GM18517 (cell line): ENCODE data around the gene ARMS2.

Experiments used
- ATAC-seq: cut with Tn5 transposase; IDR thresholded peaks from one replicate; pipeline ENCODE4 v1.9.1; 2021; ENCODE audit warnings: mild to moderate bottlenecking, moderate library complexity; ENCODE audit not compliant: unreplicated experiment

ARMS2 gene

DNA sequence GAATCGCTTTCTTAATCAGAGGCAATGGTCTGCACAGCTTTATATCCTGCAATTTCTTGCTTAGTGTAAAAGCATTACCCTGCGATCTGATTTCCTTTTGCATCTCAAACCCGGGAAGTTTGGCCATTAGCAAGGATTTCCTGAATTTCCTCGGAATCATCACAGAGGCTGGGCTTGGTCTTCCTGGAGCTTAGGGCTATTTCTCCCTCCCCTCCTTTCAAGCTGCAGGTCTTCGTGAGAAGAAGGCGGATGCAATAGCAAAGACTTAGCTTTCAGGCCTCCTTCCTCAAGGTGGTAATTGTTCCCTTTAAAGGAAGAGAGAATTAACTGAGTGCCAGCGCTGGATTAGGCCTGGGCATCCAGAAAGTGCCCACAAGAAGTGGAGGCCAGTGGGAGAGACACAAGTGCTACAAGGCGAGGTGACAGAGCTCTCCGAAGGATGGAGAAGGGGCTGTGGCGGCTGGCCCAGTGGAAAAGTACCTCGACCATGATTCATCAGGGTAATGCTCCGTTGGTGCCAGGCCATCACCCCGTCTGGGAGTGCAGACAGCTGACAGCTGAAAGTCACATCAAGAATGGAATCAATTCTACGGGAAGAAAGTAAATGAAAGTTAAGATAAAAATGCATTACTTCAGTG is 4.0 kb upstream of the ARMS2 start:
- ATAC-seq, result no peak

DNA sequence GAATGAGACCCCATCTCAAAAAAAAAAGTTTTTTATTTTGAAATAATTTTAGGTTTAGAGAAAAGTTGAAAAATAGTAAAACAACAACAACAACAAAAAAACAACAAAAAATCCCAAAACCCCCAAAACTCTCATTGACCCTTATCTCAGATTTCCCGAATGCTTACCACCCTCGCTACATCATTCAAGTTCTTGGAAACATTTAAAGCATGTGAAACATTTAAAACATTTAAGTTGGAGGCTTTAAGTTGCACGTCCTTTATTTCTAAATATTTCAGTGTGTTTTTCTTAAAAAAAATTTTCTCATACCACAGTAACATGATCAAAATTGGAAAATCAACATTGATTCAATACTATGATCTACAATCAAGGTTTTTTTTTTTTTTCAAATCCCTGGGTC is 382 bp upstream of the ARMS2 start:
- no peak for ATAC-seq

DNA sequence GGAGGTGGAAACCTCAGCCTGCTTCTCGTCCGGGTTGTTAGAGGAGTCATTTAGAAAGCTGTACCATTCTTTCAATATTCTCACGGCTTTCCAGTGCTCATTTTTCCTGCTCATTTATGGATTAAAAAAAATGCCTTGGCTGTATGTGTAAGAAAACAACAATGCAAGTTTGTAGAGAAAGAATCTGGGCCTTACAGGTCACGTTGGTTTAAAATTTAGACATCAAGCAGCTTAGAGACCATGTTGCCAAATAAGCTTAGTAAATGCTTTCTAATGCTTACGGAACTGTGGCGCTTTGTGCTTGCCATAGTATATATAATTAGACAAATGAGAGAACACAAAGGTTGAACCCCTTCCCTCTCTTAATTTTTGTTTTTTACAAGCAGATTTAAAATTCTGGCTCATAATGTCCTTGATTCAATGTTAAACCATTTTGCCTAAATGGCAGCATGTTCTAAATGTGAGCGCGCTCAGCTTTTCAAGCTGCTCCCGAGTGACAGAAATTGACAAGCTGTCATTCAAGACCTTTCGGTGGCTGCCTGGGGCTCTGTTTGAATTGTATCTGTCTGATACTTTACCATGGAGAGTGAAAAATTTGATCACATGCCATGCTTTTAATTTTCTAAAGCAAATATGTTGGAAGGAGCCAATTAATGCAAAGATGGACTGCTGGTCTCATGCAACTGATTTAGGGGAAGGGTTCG is 1.1 kb downstream of the ARMS2 start:
- no peak for ATAC-seq

DNA sequence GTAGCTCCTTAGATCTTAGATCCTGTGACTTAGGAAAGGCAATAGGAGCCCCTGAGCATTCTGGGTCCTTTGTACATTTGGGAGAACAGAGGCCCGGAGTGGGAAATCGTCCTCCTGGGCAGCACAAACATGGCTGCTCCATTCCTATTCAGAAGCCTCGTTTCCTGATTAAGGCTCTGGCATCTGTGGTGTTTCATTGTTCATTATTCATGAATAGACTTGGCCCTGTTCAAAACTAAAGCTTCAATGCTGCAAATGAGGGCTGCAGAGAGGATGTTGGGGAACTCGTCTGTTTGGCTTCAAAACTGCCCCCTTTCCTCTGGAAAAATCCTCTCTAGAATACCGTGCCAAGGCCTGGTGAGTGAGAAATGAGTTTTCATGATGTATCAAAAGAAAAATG is 3.5 kb downstream of the ARMS2 start:
- no peak for ATAC-seq

DNA sequence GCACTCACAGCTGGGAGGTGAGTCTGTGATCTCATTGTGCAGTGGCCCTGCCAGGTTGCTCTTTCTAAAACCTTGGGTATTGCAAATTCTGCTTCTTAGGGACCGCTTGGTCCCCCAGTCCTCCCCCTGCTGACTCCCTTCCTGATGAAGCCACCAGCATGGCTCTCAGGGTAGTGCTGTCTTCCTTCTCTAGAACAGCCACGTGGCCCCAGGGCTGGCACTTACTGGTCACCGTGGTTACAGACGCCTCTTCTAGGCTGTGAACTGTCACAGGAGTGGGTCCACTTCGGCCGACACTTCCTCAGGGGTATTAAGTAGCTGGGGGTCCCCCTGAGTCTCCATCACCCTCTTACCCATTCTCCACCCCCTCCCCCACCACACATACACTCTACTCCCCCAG is 4.2 kb downstream of the ARMS2 start:
- no peak for ATAC-seq

- no peak for ATAC-seq
Observed at GRCh38 chr10:122459561-122460273, 5.3 kb downstream of the ARMS2 start.

- no peak for ATAC-seq
Observed at GRCh38 chr10:122460891-122461293, 6.4 kb downstream of the ARMS2 start.

GRCh38 chr10:122461367-122461728 is 6.9 kb downstream of the ARMS2 start, which contains the start of gene HTRA1:
TSS of gene HTRA1 (plus strand) at chr10:122461553. CDS start at chr10:122461653, 100 bp downstream.
- ATAC-seq, result no peak

GRCh38 chr10:122461729-122462532 is 7.5 kb downstream of the ARMS2 start:
- no peak for ATAC-seq

GRCh38 chr10:122462533-122463465 is 8.3 kb downstream of the ARMS2 start:
- ATAC-seq, result no peak

DNA sequence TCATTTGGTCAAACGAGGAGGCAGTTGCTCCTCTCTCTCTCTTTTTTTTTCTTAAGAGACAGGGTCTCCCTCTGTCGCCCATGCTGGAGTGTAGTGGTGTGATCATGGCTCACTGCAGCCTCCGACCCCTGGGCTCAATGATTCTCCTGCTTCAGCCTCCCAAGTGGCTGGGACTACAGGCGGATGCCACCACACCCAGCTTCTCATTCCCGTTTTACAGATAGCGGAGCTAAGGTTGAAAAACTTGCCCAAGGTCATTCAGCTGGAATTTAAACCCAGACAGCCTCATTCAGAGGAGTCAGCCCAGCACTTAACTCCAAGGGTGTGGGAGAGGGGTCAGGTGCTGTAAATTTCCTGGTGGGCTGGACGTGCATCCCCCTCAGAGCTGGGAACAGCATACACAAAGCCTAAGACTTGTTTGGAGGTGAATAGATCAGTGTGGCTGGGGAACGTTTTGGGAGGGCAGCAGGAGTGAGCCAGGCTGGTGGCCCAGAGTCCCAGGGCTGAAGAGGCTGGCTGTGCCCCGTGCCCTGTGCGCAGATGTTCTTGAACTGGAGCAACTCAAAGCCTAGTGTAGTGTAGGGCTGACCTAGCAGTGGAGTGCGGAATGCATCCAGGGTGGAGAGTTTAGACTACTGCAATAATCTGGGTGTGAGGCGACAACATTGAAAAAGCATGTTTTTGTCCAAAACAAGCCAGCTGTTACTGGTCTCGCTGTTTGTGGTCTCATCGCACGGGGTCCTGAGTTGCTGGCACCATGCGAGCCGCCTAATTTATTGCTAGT is 9.2 kb downstream of the ARMS2 start:
- ATAC-seq, result no peak

GRCh38 chr10:122464250-122464510 is 9.7 kb downstream of the ARMS2 start:
- no peak for ATAC-seq

GRCh38 chr10:122464586-122464985 is 10.1 kb downstream of the ARMS2 start:
- no peak for ATAC-seq

DNA sequence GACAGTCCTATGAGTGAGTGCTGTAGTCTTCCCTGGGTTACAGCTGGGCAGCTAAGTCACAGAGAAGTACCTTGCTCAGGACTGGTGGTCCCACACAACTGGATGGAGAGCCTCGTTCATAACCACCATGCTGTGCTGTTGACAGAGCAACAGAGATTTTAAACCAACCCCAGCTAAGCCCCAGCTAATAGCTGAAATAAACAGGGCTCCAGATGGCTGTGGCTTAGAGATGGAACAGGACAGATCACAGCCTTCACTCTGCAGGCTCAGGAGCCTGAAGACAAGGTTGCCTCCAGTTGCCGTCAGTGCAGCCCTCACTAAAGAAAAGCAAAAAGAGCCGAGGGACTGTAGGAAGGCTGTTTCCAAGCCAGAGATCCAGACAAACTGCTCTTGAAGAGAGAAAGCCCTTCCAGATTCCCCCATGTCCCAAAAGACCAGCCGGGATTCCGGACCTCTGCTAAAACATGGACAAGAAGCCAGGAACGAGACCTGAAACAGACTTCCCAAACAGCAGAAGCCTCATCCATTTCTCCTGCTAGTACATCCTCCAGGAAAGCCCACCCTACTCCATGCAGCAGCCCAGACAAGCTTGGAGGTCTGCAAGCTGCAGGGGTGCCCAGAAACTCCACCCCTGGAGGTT is 11.1 kb downstream of the ARMS2 start:
- no peak for ATAC-seq

DNA sequence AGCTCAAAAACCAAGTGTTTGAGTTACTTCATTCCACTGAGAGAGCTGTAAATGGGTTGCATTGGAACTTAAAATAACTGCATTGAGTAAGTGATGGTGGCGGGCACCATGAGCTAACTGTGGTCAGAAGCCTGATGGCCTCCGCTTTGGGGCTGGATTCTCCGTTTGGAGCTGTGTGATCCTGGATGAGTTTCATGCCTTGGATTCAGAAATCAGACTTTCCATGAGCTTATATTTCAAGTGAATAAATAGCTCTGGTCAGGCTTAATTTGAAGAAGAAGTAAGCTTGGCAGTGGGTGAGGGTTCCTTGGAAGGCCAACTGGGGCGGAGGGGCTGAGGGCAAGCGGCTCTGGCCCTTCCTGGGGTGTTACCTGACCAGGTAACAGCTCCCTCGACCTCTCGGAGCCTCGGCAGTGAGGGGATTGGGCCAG is 12.5 kb downstream of the ARMS2 start:
- no peak for ATAC-seq

GRCh38 chr10:122467701-122468100 is 13.2 kb downstream of the ARMS2 start:
- no peak for ATAC-seq

DNA sequence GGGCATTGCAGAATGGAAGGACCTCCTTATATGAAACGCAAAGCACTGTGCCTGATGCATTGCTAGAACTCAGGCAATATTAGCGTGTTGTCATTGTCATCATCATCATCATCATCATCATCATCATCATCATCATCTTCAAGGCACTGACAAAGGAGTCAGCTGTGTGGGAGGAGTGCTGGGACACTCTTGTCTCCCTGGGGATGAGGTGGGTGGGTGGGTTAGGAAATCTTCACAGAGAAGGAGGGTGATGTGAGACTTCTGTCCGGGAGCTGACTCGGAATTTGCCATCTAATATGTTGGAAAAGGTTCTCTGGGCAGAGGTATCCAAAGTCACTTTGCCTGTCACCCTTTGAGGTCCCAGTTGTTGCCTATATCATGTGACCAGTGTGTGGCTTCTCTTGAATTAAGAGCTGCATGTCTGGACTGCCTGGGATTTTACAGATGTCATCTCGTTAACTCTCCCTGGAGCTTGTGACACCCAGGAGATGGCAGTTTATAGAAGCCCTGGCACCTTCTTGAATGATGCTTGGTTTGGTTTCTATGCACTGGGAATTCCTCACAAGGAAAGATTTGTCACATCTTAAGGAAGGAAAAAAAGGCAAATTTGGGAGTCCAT is 14.0 kb downstream of the ARMS2 start:
- ATAC-seq, result no peak

- no peak for ATAC-seq
Observed at GRCh38 chr10:122468926-122469781, 14.7 kb downstream of the ARMS2 start.
